HCT116 (cell line): ENCODE results near the gene PIGP. TPM values are rescaled to one million over a fixed set of nuclear protein-coding genes. Genes with fewer than 3 reads are reported as not detected.
"Not testable (repeated sequence)": the region's sequence is repeated elsewhere in the genome, so short reads cannot be mapped to it uniquely, and the experiment has no call there.

Source experiments
- ATAC-seq: fragments of 200-7000 bp; cut with Tn5 transposase; 2 replicates; pipeline ENCODE4 v1.9.1; 2020; ENCODE audit warnings: mild to moderate bottlenecking, moderate library complexity
- BruUV-seq: library from RNA; stranded (reverse); fragments of 400-500 nt; replicated peaks from 2 replicates; lab custom pipeline; 2021; lab: Mats Ljungman, UMichigan
- CTCF ChIA-PET: fragments of 300-600 bp; sonication (Branson Sonifier 250); formaldehyde crosslinking; loops from one replicate; lab custom pipeline; 2021; ENCODE audit warnings: antibody characterized with exemption; lab: Charles Lee
- POLR2A ChIA-PET: fragments of 300-600, 350-600 bp; sonication (Branson Sonifier 250); formaldehyde crosslinking; loops from one replicate; lab custom pipeline; 2021; ENCODE audit warnings: antibody characterized with exemption; lab: Charles Lee
- RAD21 ChIA-PET, 2 experiments: fragments of 300-600 bp; sonication (Branson Sonifier 250); formaldehyde crosslinking; loops; one replicate each; lab custom pipeline; 2023; ENCODE audit warnings: low total read pairs in 2 of 2; ENCODE audit not compliant: uncharacterized antibody in 2 of 2, unreplicated experiment in 2 of 2, low non-redundant PET in 1 of 2; lab: Charles Lee
- DNase-seq: peaks from one replicate; pipeline ENCODE4 v3.0.0-alpha.2; 2010; ENCODE audit warnings: low read depth, low spot score
- H2AFZ ChIP-seq: fragments of 200-600 bp; shearing (Covaris generic), sonication (generic); 2 replicates; pipeline ENCODE4 v1.6.1; 2017; ENCODE audit warnings: low read depth, mixed run types, mixed read lengths, antibody characterized with exemption, low read length; ENCODE audit not compliant: poor library complexity, severe bottlenecking
- H3K27ac ChIP-seq: 2 replicates; pipeline ENCODE4 v1.5.1; 2012; ENCODE audit warnings: low read depth, low read length
- H3K27me3 ChIP-seq: fragments of 200-600 bp; sonication (generic); 2 replicates; pipeline ENCODE4 v1.6.1; 2016; ENCODE audit warnings: mixed run types, low read length, mixed read lengths; ENCODE audit not compliant: insufficient read depth
- H3K36me3 ChIP-seq, 2 experiments: fragments of 200-500 bp in 1 of 2; fragments of 200-600 bp in 1 of 2; sonication (Bioruptor generic) in 1 of 2; sonication (generic) in 1 of 2; 2 replicates each; pipeline versions ENCODE4 v1.5.1 to v1.6.1; 2014 to 2016; ENCODE audit warnings: low read length in 2 of 2, inconsistent platforms in 1 of 2, mixed read lengths in 1 of 2, mixed run types in 1 of 2; ENCODE audit not compliant: insufficient read depth in 2 of 2, control insufficient read depth in 1 of 2
- H3K4me1 ChIP-seq, 2 experiments: fragments of 200-600 bp in 1 of 2; sonication (generic) in 1 of 2; 2 replicates each; pipeline versions ENCODE4 v1.5.1 to v1.6.1; 2012 to 2017; ENCODE audit warnings: low read length in 2 of 2, inconsistent platforms in 1 of 2, mild to moderate bottlenecking in 1 of 2, mixed read lengths in 1 of 2, mixed run types in 1 of 2, moderate library complexity in 1 of 2; ENCODE audit not compliant: insufficient read depth in 2 of 2, control insufficient read depth in 1 of 2
- H3K4me2 ChIP-seq: fragments of 200-600 bp; sonication (generic); 2 replicates; pipeline ENCODE4 v1.6.1; 2017; ENCODE audit warnings: mixed run types, low read length, mixed read lengths
- H3K4me3 ChIP-seq, 2 experiments: fragments of 200-600 bp in 1 of 2; sonication (generic) in 1 of 2; replicated peaks in 1 of 2; 2 replicates each; pipeline ENCODE4 v1.5.1; 2011 to 2016; ENCODE audit warnings: low read length in 2 of 2, control low read depth in 1 of 2, low read depth in 1 of 2, mild to moderate bottlenecking in 1 of 2, mixed read lengths in 1 of 2, mixed run types in 1 of 2
- H3K79me2 ChIP-seq: fragments of 200-600 bp; sonication (generic); 2 replicates; pipeline ENCODE4 v1.6.1; 2017; ENCODE audit warnings: mild to moderate bottlenecking, mixed run types, low read length, moderate library complexity, mixed read lengths; ENCODE audit not compliant: insufficient read depth
- H3K9ac ChIP-seq: fragments of 200-600 bp; sonication (generic); 2 replicates; pipeline ENCODE4 v1.6.1; 2016; ENCODE audit warnings: low read length, mixed read lengths
- H3K9me2 ChIP-seq: fragments of 200-600 bp; sonication (generic), shearing (Covaris generic); 2 replicates; pipeline ENCODE4 v1.6.1; 2017; ENCODE audit warnings: mixed run types, mild to moderate bottlenecking, moderate library complexity; ENCODE audit not compliant: insufficient read depth
- H3K9me3 ChIP-seq, 2 experiments: fragments of 200-500 bp in 1 of 2; fragments of 200-600 bp in 1 of 2; sonication (Bioruptor generic) in 1 of 2; sonication (generic) in 1 of 2; 2 replicates each; pipeline ENCODE4 v1.6.1; 2014 to 2017; ENCODE audit warnings: low read length in 2 of 2, mixed read lengths in 2 of 2, inconsistent platforms in 1 of 2, low read depth in 1 of 2, mild to moderate bottlenecking in 1 of 2, mixed run types in 1 of 2, moderate library complexity in 1 of 2; ENCODE audit not compliant: control insufficient read depth in 1 of 2, insufficient read depth in 1 of 2
- H4K20me1 ChIP-seq: fragments of 200-600 bp; sonication (generic), shearing (Covaris generic); 2 replicates; pipeline ENCODE4 v1.6.1; 2017; ENCODE audit warnings: mixed run types, mild to moderate bottlenecking, moderate library complexity; ENCODE audit not compliant: insufficient read depth
- intact Hi-C: fragments of 100-400 bp; cut with micrococcal nuclease; formaldehyde crosslinking; loops from 2 replicates; pipeline ENCODE4 v1.10.0; 2022
- total RNA-seq: library from RNA; stranded (reverse); gene quantifications from one replicate; pipeline ENCODE4 v1.2.1, GENCODE V29; 2021; ENCODE audit not compliant: unreplicated experiment

PIGP gene
- total RNA-seq, 1 experiment from 2014 or later = 23.5 TPM

DNA sequence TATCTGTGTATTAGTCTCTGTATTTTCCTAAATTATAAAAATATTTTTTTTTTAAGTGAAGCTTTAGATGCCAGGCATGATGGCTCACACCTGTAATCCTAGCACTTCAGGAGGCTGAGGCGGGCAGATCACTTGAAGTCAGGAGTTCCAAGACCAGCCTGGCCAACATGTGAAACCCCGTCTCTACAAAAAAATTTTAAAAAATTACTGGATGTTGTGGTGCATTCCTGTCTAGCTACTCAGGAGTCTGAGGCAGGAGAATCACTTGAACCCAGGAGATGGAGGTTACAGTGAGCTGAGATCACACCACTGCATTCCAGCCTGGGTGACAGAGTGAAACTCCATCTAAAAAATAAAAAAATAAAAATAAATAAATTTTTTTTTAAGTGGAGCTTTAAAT is 43.6 kb upstream of the PIGP start:
- intact Hi-C loops, H3K79me2 ChIP-seq, H3K9me2 ChIP-seq, POLR2A ChIA-PET, H3K9ac ChIP-seq, H3K4me3 ChIP-seq, H3K27me3 ChIP-seq, CTCF ChIA-PET, RAD21 ChIA-PET, H4K20me1 ChIP-seq, ATAC-seq, H3K36me3 ChIP-seq, DNase-seq, H3K9me3 ChIP-seq, BruUV-seq, H2AFZ ChIP-seq, H3K27ac ChIP-seq, H3K4me2 ChIP-seq: not testable (repeated sequence)
- H3K4me1 ChIP-seq = peaks cover 0 to 12% of the 10 kb centered on the region in 2 experiments; a peak in 2 of 4 replicates

DNA sequence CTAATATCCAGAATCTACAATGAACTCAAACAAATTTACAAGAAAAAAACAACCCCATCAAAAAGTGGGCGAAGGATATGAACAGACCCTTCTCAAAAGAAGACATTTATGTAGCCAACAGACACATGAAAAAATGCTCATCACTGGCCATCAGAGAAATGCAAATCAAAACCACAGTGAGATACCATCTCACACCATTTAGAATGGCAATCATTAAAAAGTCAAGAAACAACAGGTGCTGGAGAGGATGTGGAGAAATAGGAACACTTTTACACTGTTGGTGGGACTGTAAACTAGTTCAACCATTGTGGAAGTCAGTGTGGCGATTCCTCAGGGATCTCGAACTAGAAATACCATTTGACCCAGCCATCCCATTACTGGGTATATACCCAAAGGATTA is 41.4 kb upstream of the PIGP start:
- H3K9ac ChIP-seq, intact Hi-C loops, H3K27me3 ChIP-seq, BruUV-seq, ATAC-seq, H4K20me1 ChIP-seq, H3K4me1 ChIP-seq, H3K9me3 ChIP-seq, RAD21 ChIA-PET, H3K27ac ChIP-seq, POLR2A ChIA-PET, H3K9me2 ChIP-seq, CTCF ChIA-PET, H3K4me2 ChIP-seq, H3K4me3 ChIP-seq, H2AFZ ChIP-seq, H3K36me3 ChIP-seq, DNase-seq, H3K79me2 ChIP-seq: not testable (repeated sequence)

DNA sequence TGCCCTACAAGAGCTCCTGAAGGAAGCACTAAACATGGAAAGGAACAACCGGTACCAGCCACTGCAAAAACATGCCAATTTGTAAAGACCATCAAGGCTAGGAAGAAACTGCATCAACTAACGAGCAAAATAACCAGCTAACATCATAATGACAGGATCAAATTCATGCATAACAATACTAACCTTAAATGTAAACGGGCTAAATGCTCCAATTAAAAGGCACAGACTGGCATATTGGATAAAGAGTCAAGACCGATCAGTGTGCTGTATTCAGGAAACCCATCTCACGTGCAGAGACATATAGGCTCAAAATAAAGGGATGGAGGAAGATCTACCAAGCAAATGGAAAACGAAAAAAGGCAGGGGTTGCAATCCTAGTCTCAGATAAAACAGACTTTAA is 38.2 kb upstream of the PIGP start:
- ATAC-seq, H2AFZ ChIP-seq, H3K27me3 ChIP-seq, H3K9ac ChIP-seq, H3K4me2 ChIP-seq, H4K20me1 ChIP-seq, H3K9me3 ChIP-seq, BruUV-seq, RAD21 ChIA-PET, H3K4me3 ChIP-seq, CTCF ChIA-PET, DNase-seq, intact Hi-C loops, POLR2A ChIA-PET, H3K9me2 ChIP-seq, H3K27ac ChIP-seq, H3K4me1 ChIP-seq, H3K36me3 ChIP-seq, H3K79me2 ChIP-seq: not testable (repeated sequence)
